ENCODE measurements around the gene OTOL1. TPM values are rescaled to one million over a fixed set of nuclear protein-coding genes. Genes with fewer than 3 reads are reported as not detected.
A peak's percentile ranks its signal among the peaks of the same experiment; 100 is the strongest.

OTOL1 gene
- total and polyA plus RNA-seq, 10 of the 15 experiments (the other 5 are each of a cell fraction or from before 2014, with no cell fraction given): not detected

DNA sequence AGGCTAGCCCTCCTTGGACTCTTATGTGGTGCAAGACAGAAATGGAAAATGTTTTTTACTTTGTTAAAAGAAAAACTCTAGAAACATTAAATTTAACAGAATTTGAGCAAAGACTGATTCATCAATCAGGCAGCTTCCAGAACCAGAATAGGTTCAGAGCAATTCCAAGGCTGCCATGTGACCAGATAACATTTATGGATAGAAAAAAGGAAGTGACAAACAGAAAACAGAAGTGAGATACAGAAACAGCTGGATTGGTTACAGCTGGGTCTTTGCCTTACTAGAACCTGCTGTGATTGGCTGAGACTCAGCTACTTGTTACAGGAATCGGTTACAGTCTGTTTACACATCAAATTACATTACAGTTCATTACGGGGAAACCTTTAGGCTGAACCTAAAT is 22.5 kb upstream of the OTOL1 start:
- no peak overlapping the region for H2AFZ ChIP-seq (ENCODE audit: control insufficient read depth, low read depth, low read length)
- H3K4me2 ChIP-seq (ENCODE audit: control insufficient read depth, insufficient read depth): no peak overlapping the region
- no TSS peak for BruUV-seq (replicated peaks)
- H3K9ac ChIP-seq (ENCODE audit: control insufficient read depth, insufficient read depth, low read length): no peak overlapping the region
- in situ Hi-C loops (cut with MboI): no loop called here
- no peaks in the 10 kb centered on the region for H3K36me3 ChIP-seq (ENCODE audit: control insufficient read depth in 2 of 2, insufficient read depth in 2 of 2, low read length in 1 of 2)
- DNase-seq (ENCODE audit: low read depth, low spot score): no peak
- H3K27ac ChIP-seq (ENCODE audit: control insufficient read depth, insufficient read depth): no peak overlapping the region
- TF ChIP-seq GABPA (IDR thresholded peaks at IDR 0.05; ENCODE audit: low read depth) (no peak), SPI1 (IDR thresholded peaks at IDR 0.05; ENCODE audit: borderline replicate concordance, insufficient read depth, low read depth, low read length) (peak; percentile 58; the same call in 1 of the 2 replicates)
- CTCF ChIA-PET: interaction anchor here (0.8 kb wide), 1 partner anchor 15 kb away, joined by 3 read pairs; no protein-coding TSS in a partner anchor
- no peaks in the 10 kb centered on the region for H3K4me1 ChIP-seq (ENCODE audit: control insufficient read depth, insufficient read depth, low read length)
- no peak for FAIRE-seq
- intact Hi-C loops (cut with micrococcal nuclease; ENCODE audit: unreplicated experiment): no loop called here
- no peaks in the 10 kb centered on the region for H3K79me2 ChIP-seq (ENCODE audit: control insufficient read depth, insufficient read depth, low read length)
- WGBS (ENCODE audit: insufficient coverage, insufficient replicate concordance, low lambda C conversion rate, missing lambda C conversion rate): 19% methylated on average over 2 of the region's 2 CpGs
- no peaks in the 10 kb centered on the region; a peak in 1 of 4 replicates for H3K27me3 ChIP-seq (replicated peaks in 1 of 2; ENCODE audit: control insufficient read depth in 2 of 2, insufficient read depth in 2 of 2, low read length in 1 of 2)
- RAD21 ChIA-PET (ENCODE audit: unreplicated experiment): no interaction called here
- no peaks in the 10 kb centered on the region for H3K9me3 ChIP-seq (replicated peaks; ENCODE audit: control insufficient read depth, insufficient read depth, low read length)
- SMC1A ChIA-PET (ENCODE audit: uncharacterized antibody, unreplicated experiment): interaction anchor here (0.8 to 0.9 kb wide), 2 partner anchors 13 to 24 kb away, joined by 3 to 4 read pairs; no protein-coding TSS in a partner anchor
- H3K4me3 ChIP-seq: no peak overlapping the region
- peak; percentile 44 for ATAC-seq
- POLR2A ChIA-PET: no interaction called here
- no peaks in the 10 kb centered on the region for H4K20me1 ChIP-seq (ENCODE audit: control insufficient read depth, insufficient read depth)

DNA sequence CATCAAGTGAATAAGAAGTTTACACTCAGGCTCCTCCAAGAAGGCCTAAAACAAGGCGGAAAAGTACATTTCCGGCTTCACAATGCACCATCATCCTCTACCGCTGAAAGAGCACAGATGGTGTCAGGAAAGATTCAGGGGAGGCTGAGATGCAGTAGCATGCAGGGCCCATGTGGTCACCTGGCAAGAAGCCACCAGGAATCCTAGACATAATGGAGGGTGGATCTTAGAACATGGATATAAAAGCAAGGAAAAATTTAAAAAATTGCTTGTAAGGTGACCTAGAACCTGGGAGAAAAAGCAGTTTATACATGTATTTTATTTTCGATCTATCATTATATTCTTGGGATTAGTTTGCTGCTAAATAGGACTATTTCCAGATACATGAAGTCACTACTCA is 21.9 kb upstream of the OTOL1 start:
- Histone ChIP-seq H3K4me2 (ENCODE audit: control insufficient read depth, insufficient read depth) (no peak overlapping the region), H3K4me1 (ENCODE audit: control insufficient read depth, insufficient read depth, low read length) (no peaks in the 10 kb centered on the region), H4K20me1 (ENCODE audit: control insufficient read depth, insufficient read depth) (no peaks in the 10 kb centered on the region), H3K9ac (ENCODE audit: control insufficient read depth, insufficient read depth, low read length) (no peak overlapping the region), H3K27ac (ENCODE audit: control insufficient read depth, insufficient read depth) (no peak overlapping the region), H3K4me3 (no peak overlapping the region), H2AFZ (ENCODE audit: control insufficient read depth, low read depth, low read length) (no peak overlapping the region), H3K9me3 (replicated peaks; ENCODE audit: control insufficient read depth, insufficient read depth, low read length) (no peaks in the 10 kb centered on the region), H3K36me3 (ENCODE audit: control insufficient read depth in 2 of 2, insufficient read depth in 2 of 2, low read length in 1 of 2) (no peaks in the 10 kb centered on the region), H3K79me2 (ENCODE audit: control insufficient read depth, insufficient read depth, low read length) (no peaks in the 10 kb centered on the region), H3K27me3 (replicated peaks in 1 of 2; ENCODE audit: control insufficient read depth in 2 of 2, insufficient read depth in 2 of 2, low read length in 1 of 2) (no peaks in the 10 kb centered on the region; a peak in 1 of 4 replicates)
- RAD21 ChIA-PET (ENCODE audit: unreplicated experiment): no interaction called here
- intact Hi-C loops (cut with micrococcal nuclease; ENCODE audit: unreplicated experiment): no loop called here
- WGBS (ENCODE audit: insufficient coverage, insufficient replicate concordance, low lambda C conversion rate, missing lambda C conversion rate): 72% methylated on average over 4 of the region's 4 CpGs
- POLR2A ChIA-PET: no interaction called here
- CTCF ChIA-PET: interaction anchor here (0.8 kb wide), 1 partner anchor 15 kb away, joined by 3 read pairs; no protein-coding TSS in a partner anchor
- DNase-seq (ENCODE audit: low read depth, low spot score) (no peak), ATAC-seq (no peak), FAIRE-seq (no peak)
- SMC1A ChIA-PET (ENCODE audit: uncharacterized antibody, unreplicated experiment): interaction anchor here (0.9 to 1.6 kb wide), 2 partner anchors 9 to 24 kb away, joined by 3 to 4 read pairs; no protein-coding TSS in a partner anchor
- in situ Hi-C loops (cut with MboI): no loop called here
- BruUV-seq (replicated peaks): no TSS peak
- TF ChIP-seq JUNB (IDR thresholded peaks at IDR 0.05) (no peak), KAT2A (conservative IDR thresholded peaks at IDR 0.05; ENCODE audit: control insufficient read depth, low read depth, low read length) (no peak), CREM (IDR thresholded peaks at IDR 0.05; ENCODE audit: low read depth) (no peak)
- TF ChIP-seq, protein P1, sequence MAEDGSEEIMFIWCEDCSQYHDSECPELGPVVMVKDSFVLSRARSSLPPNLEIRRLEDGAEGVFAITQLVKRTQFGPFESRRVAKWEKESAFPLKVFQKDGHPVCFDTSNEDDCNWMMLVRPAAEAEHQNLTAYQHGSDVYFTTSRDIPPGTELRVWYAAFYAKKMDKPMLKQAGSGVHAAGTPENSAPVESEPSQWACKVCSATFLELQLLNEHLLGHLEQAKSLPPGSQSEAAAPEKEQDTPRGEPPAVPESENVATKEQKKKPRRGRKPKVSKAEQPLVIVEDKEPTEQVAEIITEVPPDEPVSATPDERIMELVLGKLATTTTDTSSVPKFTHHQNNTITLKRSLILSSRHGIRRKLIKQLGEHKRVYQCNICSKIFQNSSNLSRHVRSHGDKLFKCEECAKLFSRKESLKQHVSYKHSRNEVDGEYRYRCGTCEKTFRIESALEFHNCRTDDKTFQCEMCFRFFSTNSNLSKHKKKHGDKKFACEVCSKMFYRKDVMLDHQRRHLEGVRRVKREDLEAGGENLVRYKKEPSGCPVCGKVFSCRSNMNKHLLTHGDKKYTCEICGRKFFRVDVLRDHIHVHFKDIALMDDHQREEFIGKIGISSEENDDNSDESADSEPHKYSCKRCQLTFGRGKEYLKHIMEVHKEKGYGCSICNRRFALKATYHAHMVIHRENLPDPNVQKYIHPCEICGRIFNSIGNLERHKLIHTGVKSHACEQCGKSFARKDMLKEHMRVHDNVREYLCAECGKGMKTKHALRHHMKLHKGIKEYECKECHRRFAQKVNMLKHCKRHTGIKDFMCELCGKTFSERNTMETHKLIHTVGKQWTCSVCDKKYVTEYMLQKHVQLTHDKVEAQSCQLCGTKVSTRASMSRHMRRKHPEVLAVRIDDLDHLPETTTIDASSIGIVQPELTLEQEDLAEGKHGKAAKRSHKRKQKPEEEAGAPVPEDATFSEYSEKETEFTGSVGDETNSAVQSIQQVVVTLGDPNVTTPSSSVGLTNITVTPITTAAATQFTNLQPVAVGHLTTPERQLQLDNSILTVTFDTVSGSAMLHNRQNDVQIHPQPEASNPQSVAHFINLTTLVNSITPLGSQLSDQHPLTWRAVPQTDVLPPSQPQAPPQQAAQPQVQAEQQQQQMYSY (CRISPR knock-in tag; IDR thresholded peaks at IDR 0.05): no peak
- TF ChIP-seq, protein P2, sequence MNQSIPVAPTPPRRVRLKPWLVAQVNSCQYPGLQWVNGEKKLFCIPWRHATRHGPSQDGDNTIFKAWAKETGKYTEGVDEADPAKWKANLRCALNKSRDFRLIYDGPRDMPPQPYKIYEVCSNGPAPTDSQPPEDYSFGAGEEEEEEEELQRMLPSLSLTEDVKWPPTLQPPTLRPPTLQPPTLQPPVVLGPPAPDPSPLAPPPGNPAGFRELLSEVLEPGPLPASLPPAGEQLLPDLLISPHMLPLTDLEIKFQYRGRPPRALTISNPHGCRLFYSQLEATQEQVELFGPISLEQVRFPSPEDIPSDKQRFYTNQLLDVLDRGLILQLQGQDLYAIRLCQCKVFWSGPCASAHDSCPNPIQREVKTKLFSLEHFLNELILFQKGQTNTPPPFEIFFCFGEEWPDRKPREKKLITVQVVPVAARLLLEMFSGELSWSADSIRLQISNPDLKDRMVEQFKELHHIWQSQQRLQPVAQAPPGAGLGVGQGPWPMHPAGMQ (IDR thresholded peaks at IDR 0.05; ENCODE audit: borderline replicate concordance): no peak

Measured in GM12878 (cell line).